Lower leg skin (tissue), 4 donors: ENCODE data around the gene SPIRE2. TPM values are rescaled to one million over a fixed set of nuclear protein-coding genes. Genes with fewer than 3 reads are reported as not detected.
A peak's percentile ranks its signal among the peaks of the same experiment; 100 is the strongest.
"Not testable (repeated sequence)": the region's sequence is repeated elsewhere in the genome, so short reads cannot be mapped to it uniquely, and the experiment has no call there.

Experiments used
- DNase-seq, 2 donors: peaks; one replicate each; pipeline ENCODE4 v3.0.0-alpha.2; 2019; ENCODE audit warnings: low spot score in 2 of 2
- H3K4me3 ChIP-seq: fragments of 200-600 bp; sonication (generic); 2 replicates; pipeline ENCODE4 v1.5.1; 2017; ENCODE audit warnings: mild to moderate bottlenecking, low read depth; ENCODE audit not compliant: poor library complexity, severe bottlenecking
- CTCF ChIP-seq, 3 donors: fragments of 450-650 bp; IDR thresholded peaks; one replicate each; pipeline ENCODE4 v1.5.1; 2016; ENCODE audit warnings: antibody characterized with exemption in 3 of 3, mild to moderate bottlenecking in 3 of 3, moderate library complexity in 2 of 3
- POLR2A ChIP-seq, 2 donors: fragments of 450-650 bp; IDR thresholded peaks; one replicate each; pipeline ENCODE4 v1.6.1; 2016 to 2017; ENCODE audit warnings: antibody characterized with exemption in 2 of 2, mild to moderate bottlenecking in 1 of 2, moderate library complexity in 1 of 2
- WGBS, 2 donors: methylation state at CpG; one replicate each; pipeline ENCODE4 v1.1.5; 2018; 5-methylcytosine and 5-hydroxymethylcytosine counted together
- intact Hi-C: fragments of 100-400 bp; cut with DNase I; formaldehyde crosslinking; loops from one replicate; pipeline ENCODE4 v1.15.0; 2023; ENCODE audit warnings: low total_unique reads
- total RNA-seq, 4 donors: library from RNA; depleted of rRNA; stranded (reverse); fragments of >200 nt; gene quantifications; one replicate each; pipeline ENCODE4 v1.1.0, GENCODE V29; 2016

The SPIRE2 gene
- total RNA-seq, 4 donors from 2014 or later: 2.0 to 5.9 (median 3.9) TPM

- no peak for DNase-seq
- 79 to 80% methylated on average over 12 to 13 of the region's 13 CpGs for WGBS, 2 donors
Observed at GRCh38 chr16:89912143-89912542, 83.9 kb downstream of the SPIRE2 start.

GRCh38 chr16:89912627-89913026 is 84.4 kb downstream of the SPIRE2 start:
- WGBS, 2 donors: 58 to 74% methylated on average over 12 of the region's 14 CpGs
- TF ChIP-seq POLR2A (IDR thresholded peaks at IDR 0.05): no peak
- H3K4me3 ChIP-seq: no peak overlapping the region
- DNase-seq: no peak
- intact Hi-C loops: no loop called here

More at GRCh38 chr16:89912143-89912542, 83.9 kb downstream of the SPIRE2 start:
- intact Hi-C loops: no loop called here
- no peak overlapping the region for H3K4me3 ChIP-seq
- TF ChIP-seq POLR2A (IDR thresholded peaks at IDR 0.05): no peak
- TF ChIP-seq CTCF (IDR thresholded peaks at IDR 0.05): no peak

- TF ChIP-seq CTCF (IDR thresholded peaks at IDR 0.05) (no peak), POLR2A (IDR thresholded peaks at IDR 0.05) (no peak)
- 73 to 79% methylated on average over 28 to 30 of the region's 30 CpGs for WGBS, 2 donors
- intact Hi-C loops: no loop called here
- H3K4me3 ChIP-seq: no peak overlapping the region
- no peak for DNase-seq
Observed at GRCh38 chr16:89913408-89914387, 85.4 kb downstream of the SPIRE2 start.

GRCh38 chr16:89914642-89915285 is 86.5 kb downstream of the SPIRE2 start:
- H3K4me3 ChIP-seq, DNase-seq, intact Hi-C loops: not testable (repeated sequence)
- 50 to 58% methylated on average over 10 to 11 of the region's 11 CpGs for WGBS, 2 donors

- no peak for DNase-seq
- intact Hi-C loops: no loop called here
- TF ChIP-seq CTCF (IDR thresholded peaks at IDR 0.05) (no peak), POLR2A (IDR thresholded peaks at IDR 0.05) (no peak)
- WGBS, 2 donors: 65 to 68% methylated on average over 27 to 40 of the region's 40 CpGs
- H3K4me3 ChIP-seq: no peak overlapping the region
Observed at GRCh38 chr16:89915303-89916232, 87.3 kb downstream of the SPIRE2 start.

- intact Hi-C loops: no loop called here
- no peak for TF ChIP-seq POLR2A (IDR thresholded peaks at IDR 0.05)
- no peak for TF ChIP-seq CTCF (IDR thresholded peaks at IDR 0.05)
- H3K4me3 ChIP-seq: no peak overlapping the region
- WGBS, 2 donors: 1% methylated on average over 17 to 20 of the region's 39 CpGs
- peak in 1 of 2 donors; percentile 96 for DNase-seq
Observed at GRCh38 chr16:89917773-89918452, 89.6 kb downstream of the SPIRE2 start.
